NCI-H1092 (cell line): Measurements from ENCODE around the gene RNF166.
A peak's percentile ranks its signal among the peaks of the same experiment; 100 is the strongest.

Source experiments
- DNase-seq: peaks from one replicate; lab custom pipeline; 2025; lab: John Stamatoyannopoulos, UW

RNF166 gene

GRCh38 chr16:88723911-88724310 lies 17.7 kb upstream of the RNF166 start:
- DNase-seq: no peak

- no peak for DNase-seq
Observed at GRCh38 chr16:88723507-88723887, 17.3 kb upstream of the RNF166 start.

GRCh38 chr16:88722784-88723506 lies 16.7 kb upstream of the RNF166 start:
- no peak for DNase-seq

- DNase-seq: no peak
Observed at GRCh38 chr16:88721815-88722755, 15.9 kb upstream of the RNF166 start.

- no peak for DNase-seq
Observed at GRCh38 chr16:88721236-88721635, 15.0 kb upstream of the RNF166 start.

- no peak for DNase-seq
Observed at GRCh38 chr16:88720396-88720970, 14.3 kb upstream of the RNF166 start.

GRCh38 chr16:88719933-88720296 lies 13.7 kb upstream of the RNF166 start:
- DNase-seq: no peak

GRCh38 chr16:88719267-88719932 lies 13.2 kb upstream of the RNF166 start:
- DNase-seq: peak; percentile 34

- DNase-seq: no peak
Observed at GRCh38 chr16:88718178-88718577, 12.0 kb upstream of the RNF166 start.

GRCh38 chr16:88716601-88717001 lies 10.4 kb upstream of the RNF166 start:
- no peak for DNase-seq

GRCh38 chr16:88716201-88716600 lies 10.0 kb upstream of the RNF166 start:
- DNase-seq: no peak

- no peak for DNase-seq
Observed at GRCh38 chr16:88715312-88716190, 9.3 kb upstream of the RNF166 start.

GRCh38 chr16:88714420-88715302 lies 8.5 kb upstream of the RNF166 start:
- DNase-seq: no peak

- DNase-seq: no peak
Observed at GRCh38 chr16:88713568-88714419, 7.6 kb upstream of the RNF166 start.

GRCh38 chr16:88713054-88713453 lies 6.8 kb upstream of the RNF166 start:
- DNase-seq: no peak

- DNase-seq: no peak
Observed at GRCh38 chr16:88712362-88712979, 6.3 kb upstream of the RNF166 start.

GRCh38 chr16:88711750-88712340 lies 5.6 kb upstream of the RNF166 start:
- no peak for DNase-seq

- DNase-seq: no peak
Observed at GRCh38 chr16:88710556-88710955, 4.3 kb upstream of the RNF166 start.
